DND-41 (cell line): Measurements from ENCODE around the gene EYA2.
"Not testable (repeated sequence)": the region's sequence is repeated elsewhere in the genome, so short reads cannot be mapped to it uniquely, and the experiment has no call there.

Experiments used
- ATAC-seq: fragments of 200-7000 bp; cut with Tn5 transposase; 3 replicates; pipeline ENCODE4 v1.9.1; 2021; ENCODE audit warnings: low read depth; ENCODE audit not compliant: insufficient read depth
- DNase-seq: peaks from one replicate; pipeline ENCODE4 v3.0.0-alpha.2; 2020
- H2AFZ ChIP-seq: 2 replicates; pipeline ENCODE4 v1.6.0; 2012; ENCODE audit warnings: low read depth, low read length
- H3K27ac ChIP-seq: 2 replicates; pipeline ENCODE4 v1.5.1; 2012; ENCODE audit warnings: low read length, inconsistent platforms
- H3K27me3 ChIP-seq: fragments of 200-600 bp; sonication (generic); 2 replicates; pipeline ENCODE4 v1.6.0; 2012; ENCODE audit warnings: low read length, mild to moderate bottlenecking, inconsistent platforms; ENCODE audit not compliant: insufficient read depth, poor library complexity
- H3K36me3 ChIP-seq: 2 replicates; pipeline ENCODE4 v1.5.1; 2012; ENCODE audit warnings: low read length, inconsistent platforms; ENCODE audit not compliant: insufficient read depth
- H3K4me1 ChIP-seq: 2 replicates; pipeline ENCODE4 v1.5.1; 2012; ENCODE audit warnings: mild to moderate bottlenecking, low read length; ENCODE audit not compliant: insufficient read depth
- H3K4me2 ChIP-seq: 2 replicates; pipeline ENCODE4 v1.6.0; 2012; ENCODE audit warnings: mild to moderate bottlenecking, moderate library complexity, low read length, inconsistent platforms; ENCODE audit not compliant: insufficient read depth
- H3K4me3 ChIP-seq, 2 experiments: fragments of 200-600 bp in 1 of 2; shearing (Covaris generic) in 1 of 2; 2 replicates each; pipeline ENCODE4 v1.5.1; 2012 to 2016; ENCODE audit warnings: inconsistent platforms in 2 of 2, low read length in 2 of 2, mild to moderate bottlenecking in 2 of 2, low read depth in 1 of 2, moderate library complexity in 1 of 2
- H3K79me2 ChIP-seq: 2 replicates; pipeline ENCODE4 v1.6.0; 2012; ENCODE audit warnings: low read length, inconsistent platforms; ENCODE audit not compliant: insufficient read depth
- H3K9ac ChIP-seq: 2 replicates; pipeline ENCODE4 v1.6.0; 2012; ENCODE audit warnings: low read depth, mild to moderate bottlenecking, inconsistent platforms, low read length, moderate library complexity
- H3K9me3 ChIP-seq: 2 replicates; pipeline ENCODE4 v1.5.1; 2012; ENCODE audit warnings: low read length, moderate library complexity, mild to moderate bottlenecking, inconsistent platforms; ENCODE audit not compliant: insufficient read depth, severe bottlenecking
- H4K20me1 ChIP-seq: 2 replicates; pipeline ENCODE4 v1.6.0; 2012; ENCODE audit warnings: low read length; ENCODE audit not compliant: insufficient read depth
- EZH2 ChIP-seq: IDR thresholded peaks from 3 replicates; pipeline ENCODE4 v1.6.1; 2012; ENCODE audit warnings: borderline replicate concordance, low read depth, mild to moderate bottlenecking, moderate library complexity, low read length, inconsistent platforms; ENCODE audit not compliant: severe bottlenecking
- TF ChIP-seq, protein P1 (sequence below): IDR thresholded peaks from 2 replicates; pipeline ENCODE4 v1.5.1; 2012; ENCODE audit warnings: borderline replicate concordance, low read length, moderate library complexity, mild to moderate bottlenecking; ENCODE audit not compliant: poor library complexity, severe bottlenecking; ENCODE audit errors: extremely low read depth

EYA2 gene

GRCh38 chr20:46920114-46920513, 25.5 kb downstream of the EYA2 start:
- H3K27ac ChIP-seq: no peak overlapping the region
- ATAC-seq (no peak), DNase-seq (no peak)
- TF ChIP-seq, protein P1, sequence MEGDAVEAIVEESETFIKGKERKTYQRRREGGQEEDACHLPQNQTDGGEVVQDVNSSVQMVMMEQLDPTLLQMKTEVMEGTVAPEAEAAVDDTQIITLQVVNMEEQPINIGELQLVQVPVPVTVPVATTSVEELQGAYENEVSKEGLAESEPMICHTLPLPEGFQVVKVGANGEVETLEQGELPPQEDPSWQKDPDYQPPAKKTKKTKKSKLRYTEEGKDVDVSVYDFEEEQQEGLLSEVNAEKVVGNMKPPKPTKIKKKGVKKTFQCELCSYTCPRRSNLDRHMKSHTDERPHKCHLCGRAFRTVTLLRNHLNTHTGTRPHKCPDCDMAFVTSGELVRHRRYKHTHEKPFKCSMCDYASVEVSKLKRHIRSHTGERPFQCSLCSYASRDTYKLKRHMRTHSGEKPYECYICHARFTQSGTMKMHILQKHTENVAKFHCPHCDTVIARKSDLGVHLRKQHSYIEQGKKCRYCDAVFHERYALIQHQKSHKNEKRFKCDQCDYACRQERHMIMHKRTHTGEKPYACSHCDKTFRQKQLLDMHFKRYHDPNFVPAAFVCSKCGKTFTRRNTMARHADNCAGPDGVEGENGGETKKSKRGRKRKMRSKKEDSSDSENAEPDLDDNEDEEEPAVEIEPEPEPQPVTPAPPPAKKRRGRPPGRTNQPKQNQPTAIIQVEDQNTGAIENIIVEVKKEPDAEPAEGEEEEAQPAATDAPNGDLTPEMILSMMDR: no peak
- TF ChIP-seq EZH2: no peak
- H3K27me3 ChIP-seq: no peaks in the 10 kb centered on the region
- H3K4me2 ChIP-seq: no peak overlapping the region
- H2AFZ ChIP-seq: no peak overlapping the region
- H3K4me1 ChIP-seq: no peaks in the 10 kb centered on the region
- no peaks in the 10 kb centered on the region for H4K20me1 ChIP-seq
- H3K9ac ChIP-seq: no peak overlapping the region
- no peaks in the 10 kb centered on the region for H3K79me2 ChIP-seq
- H3K9me3 ChIP-seq: no peaks in the 10 kb centered on the region
- no peak overlapping the region for H3K4me3 ChIP-seq
- H3K36me3 ChIP-seq: no peaks in the 10 kb centered on the region

DNA sequence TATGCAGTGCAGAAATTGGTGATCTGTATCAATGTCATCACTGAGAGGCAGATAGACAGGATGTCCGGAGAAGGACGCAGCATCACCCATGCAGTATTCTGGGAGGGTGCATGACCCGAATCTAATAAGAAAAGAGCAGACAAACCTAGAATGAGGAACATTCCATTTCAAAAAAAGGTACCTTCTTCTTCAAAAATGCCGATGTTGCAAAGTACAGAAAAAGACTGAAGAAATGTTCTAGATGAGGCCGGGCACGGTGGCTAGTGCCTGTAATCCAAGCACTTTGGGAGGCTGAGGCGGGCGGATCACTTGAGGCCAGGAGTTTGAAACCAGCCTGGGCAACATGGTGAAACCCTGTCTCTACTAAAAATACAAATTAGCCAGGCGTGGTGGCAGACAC, 28.2 kb downstream of the EYA2 start:
- not testable (repeated sequence) for H3K4me2 ChIP-seq, H2AFZ ChIP-seq, H3K27me3 ChIP-seq, H3K4me3 ChIP-seq, H4K20me1 ChIP-seq, H3K36me3 ChIP-seq, ATAC-seq, H3K4me1 ChIP-seq, H3K27ac ChIP-seq, H3K79me2 ChIP-seq, DNase-seq, H3K9me3 ChIP-seq, H3K9ac ChIP-seq

DNA sequence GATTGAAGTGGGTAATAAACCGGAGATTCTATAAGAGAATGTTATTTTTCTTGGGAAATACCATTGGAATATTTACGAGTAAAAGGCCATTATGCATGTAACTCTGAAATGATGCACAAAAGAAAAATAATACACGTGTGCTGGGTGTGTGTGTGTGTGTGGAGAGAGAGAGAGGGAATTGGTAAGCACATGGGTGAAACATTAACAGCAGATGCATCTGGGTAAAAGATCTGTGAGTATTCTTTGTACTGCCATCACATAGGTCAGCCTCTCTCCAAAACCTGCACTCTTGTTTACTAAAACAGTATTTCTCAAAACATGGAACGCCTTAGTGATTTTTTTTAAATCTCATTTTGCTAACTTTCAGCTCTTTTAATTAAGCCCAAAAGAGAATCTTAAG, 28.9 kb downstream of the EYA2 start:
- Histone ChIP-seq H2AFZ (no peak overlapping the region), H3K9me3 (no peaks in the 10 kb centered on the region), H3K27ac (no peak overlapping the region), H3K4me2 (no peak overlapping the region), H3K79me2 (no peaks in the 10 kb centered on the region), H3K27me3 (peaks cover 5% of the 10 kb centered on the region), H3K36me3 (no peaks in the 10 kb centered on the region), H4K20me1 (no peaks in the 10 kb centered on the region), H3K9ac (no peak overlapping the region), H3K4me1 (no peaks in the 10 kb centered on the region), H3K4me3 (no peak overlapping the region)
- no peak for TF ChIP-seq EZH2
- TF ChIP-seq, protein P1: no peak
- DNase-seq (no peak), ATAC-seq (no peak)

- H3K4me3 ChIP-seq: no peak overlapping the region
- peaks cover 11% of the 10 kb centered on the region for H3K27me3 ChIP-seq
- H2AFZ ChIP-seq: no peak overlapping the region
- 0 out of 2 replicates have a peak, but pooled peaks cover 4% of the 10 kb centered on the region for H4K20me1 ChIP-seq
- H3K4me2 ChIP-seq: no peak overlapping the region
- no peak for DNase-seq
- no peak overlapping the region for H3K27ac ChIP-seq
- H3K79me2 ChIP-seq: no peaks in the 10 kb centered on the region
- H3K4me1 ChIP-seq: no peaks in the 10 kb centered on the region
- H3K9me3 ChIP-seq: no peaks in the 10 kb centered on the region
- no peak overlapping the region for H3K9ac ChIP-seq
- ATAC-seq: no peak
- no peaks in the 10 kb centered on the region for H3K36me3 ChIP-seq
- no peak for TF ChIP-seq EZH2
- TF ChIP-seq, protein P1: no peak
Measured at GRCh38 chr20:46928580-46929132, 34.0 kb downstream of the EYA2 start.
